Activated CD8-positive, alpha-beta T cell treated with anti-CD3 and anti-CD28 coated beads, Interleukin-2, amount 10 ng/mL, durations not matched to agents 7 days and 5 days (primary cell): ENCODE results near the gene USP35. TPM values are rescaled to one million over a fixed set of nuclear protein-coding genes. Genes with fewer than 3 reads are reported as not detected.

Experiments
- ATAC-seq: fragments of 150-1000 bp; cut with Tn5 transposase; one replicate; pipeline ENCODE4 v1.10.0; 2021; ENCODE audit warnings: moderate library complexity
- CTCF ChIA-PET: fragments of 350-600 bp; sonication (Branson Sonifier 250); formaldehyde crosslinking; loops from one replicate; lab custom pipeline; 2021; ENCODE audit warnings: antibody characterized with exemption; lab: Charles Lee
- POLR2A ChIA-PET: fragments of 350-600 bp; sonication (Branson Sonifier 250); formaldehyde crosslinking; loops from one replicate; lab custom pipeline; 2021; ENCODE audit warnings: antibody characterized with exemption; lab: Charles Lee
- DNase-seq: peaks from one replicate; pipeline ENCODE4 v3.0.0-alpha.2; 2020
- H3K27ac Mint-ChIP-seq: one replicate; pipeline ENCODE4 v1.8.0; 2021; ENCODE audit warnings: mild to moderate bottlenecking, mixed read lengths
- H3K27me3 Mint-ChIP-seq: one replicate; pipeline ENCODE4 v1.8.0; 2021; ENCODE audit warnings: low read depth, mixed read lengths
- H3K36me3 Mint-ChIP-seq: one replicate; pipeline ENCODE4 v1.8.0; 2021; ENCODE audit warnings: low read depth, mixed read lengths
- H3K4me1 Mint-ChIP-seq: one replicate; pipeline ENCODE4 v1.8.0; 2021; ENCODE audit warnings: low read depth, mixed read lengths
- H3K4me3 Mint-ChIP-seq: one replicate; pipeline ENCODE4 v1.8.0; 2021; ENCODE audit warnings: mild to moderate bottlenecking, mixed read lengths
- H3K9me3 Mint-ChIP-seq: one replicate; pipeline ENCODE4 v1.8.0; 2022; ENCODE audit warnings: mixed read lengths; ENCODE audit not compliant: insufficient read depth
- total RNA-seq, 2 experiments: library from RNA; stranded (reverse); gene quantifications; one replicate each; pipeline ENCODE4 v1.2.3, GENCODE V29; 2021

USP35 gene
- total RNA-seq, 2 experiments from 2014 or later: 11.9 to 12.8 TPM

DNA sequence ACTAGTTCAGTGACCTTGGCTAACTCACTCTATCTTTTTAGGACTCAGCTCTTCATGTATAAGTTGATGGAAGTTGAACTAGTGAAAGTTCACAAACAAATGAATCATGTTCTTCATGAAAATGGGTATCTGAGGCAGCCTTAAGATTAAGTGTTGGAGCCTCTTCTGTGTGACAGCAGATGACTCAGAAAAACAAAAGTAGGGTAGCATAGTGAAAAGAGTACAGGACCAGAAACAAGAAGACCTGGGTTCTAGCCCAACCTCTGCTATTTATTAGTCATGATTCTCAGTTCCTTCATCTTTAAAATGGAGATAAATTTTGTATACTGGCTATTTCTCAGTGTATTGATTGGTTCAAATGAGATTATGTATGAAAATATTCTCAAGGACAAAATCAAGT lies 60.2 kb downstream of the USP35 start:
- no peaks in the 10 kb centered on the region for H3K9me3 Mint-ChIP-seq
- ATAC-seq (no peak), DNase-seq (no peak)
- peaks cover 17% of the 10 kb centered on the region for H3K4me1 Mint-ChIP-seq
- CTCF ChIA-PET: interaction anchor here (1.5 kb wide), 1 partner anchor 21 kb away, joined by 6 read pairs; no protein-coding TSS in a partner anchor
- POLR2A ChIA-PET: no interaction called here
- H3K27ac Mint-ChIP-seq: no peak overlapping the region
- H3K27me3 Mint-ChIP-seq: peaks cover 2% of the 10 kb centered on the region
- no peak overlapping the region for H3K4me3 Mint-ChIP-seq
- H3K36me3 Mint-ChIP-seq: peaks cover 15% of the 10 kb centered on the region

DNA sequence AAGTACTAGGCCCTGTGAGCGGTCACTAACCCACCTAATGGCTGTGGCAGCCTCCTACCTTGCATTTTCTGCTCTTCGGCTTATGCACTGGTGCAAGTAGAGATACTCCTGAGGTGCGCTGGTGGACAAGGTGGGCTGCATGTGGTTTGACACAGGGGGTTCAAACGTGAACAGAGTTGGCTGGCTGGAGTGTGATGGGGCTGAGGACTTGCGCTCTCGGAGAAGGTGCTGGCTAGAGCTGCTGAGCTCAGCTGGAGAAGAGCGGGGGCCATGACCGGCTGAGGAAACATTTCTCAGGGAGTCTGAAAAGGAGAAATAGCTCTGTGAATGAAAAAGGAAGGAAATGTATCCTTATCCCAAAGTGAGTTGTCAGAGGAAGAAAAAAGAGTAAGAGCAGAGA lies 61.4 kb downstream of the USP35 start:
- Mint-ChIP-seq H3K4me1 (peaks cover 9% of the 10 kb centered on the region), H3K4me3 (no peak overlapping the region), H3K27me3 (peaks cover 2% of the 10 kb centered on the region), H3K36me3 (peaks cover 13% of the 10 kb centered on the region), H3K27ac (no peak overlapping the region), H3K9me3 (no peaks in the 10 kb centered on the region)
- POLR2A ChIA-PET: no interaction called here
- DNase-seq (no peak), ATAC-seq (no peak)
- CTCF ChIA-PET: no interaction called here

DNA sequence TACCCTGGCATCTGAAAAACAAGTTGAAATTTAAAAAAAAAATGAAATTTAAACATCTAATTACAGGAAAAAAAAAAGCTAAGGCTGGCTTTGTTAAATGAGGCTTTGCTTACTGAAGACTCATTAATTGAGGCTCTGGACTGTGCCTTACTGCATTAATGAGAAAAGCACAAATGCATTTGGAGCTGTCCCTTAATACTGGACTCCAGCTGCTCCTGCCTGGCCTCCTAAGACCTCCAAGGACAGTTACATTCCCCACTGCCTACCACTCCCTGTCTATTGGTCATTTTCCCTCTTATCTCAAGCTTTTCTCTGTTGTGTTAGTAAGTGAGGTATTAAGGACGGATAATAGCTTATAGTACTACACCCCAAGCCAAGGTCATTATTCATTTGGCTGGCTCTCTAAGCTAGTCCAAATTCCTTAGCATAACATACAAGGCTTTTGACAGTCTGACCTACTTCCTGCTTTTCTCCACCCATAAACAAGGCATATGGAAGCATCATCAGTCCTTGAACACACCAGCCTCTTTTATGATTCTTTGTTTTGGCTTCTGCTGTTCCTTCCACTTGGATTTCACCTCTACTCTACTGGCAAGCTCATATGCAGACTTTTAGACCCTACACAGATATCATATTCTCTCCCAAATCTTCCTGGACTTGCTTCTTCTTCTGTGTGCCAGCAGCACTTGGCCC lies 62.5 kb downstream of the USP35 start:
- H3K4me1 Mint-ChIP-seq: peaks cover 9% of the 10 kb centered on the region
- H3K27me3 Mint-ChIP-seq: peaks cover under 1% of the 10 kb centered on the region
- POLR2A ChIA-PET: no interaction called here
- H3K36me3 Mint-ChIP-seq: peaks cover 13% of the 10 kb centered on the region
- DNase-seq (no peak), ATAC-seq (no peak)
- no peak overlapping the region for H3K27ac Mint-ChIP-seq
- H3K4me3 Mint-ChIP-seq: no peak overlapping the region
- CTCF ChIA-PET: interaction anchor here (1.0 kb wide), 1 partner anchor 23 kb away, joined by 3 read pairs; no protein-coding TSS in a partner anchor
- H3K9me3 Mint-ChIP-seq: no peaks in the 10 kb centered on the region

- POLR2A ChIA-PET: no interaction called here
- no peak for ATAC-seq
- Mint-ChIP-seq H3K27me3 (no peaks in the 10 kb centered on the region), H3K27ac (no peak overlapping the region), H3K4me3 (no peak overlapping the region), H3K9me3 (no peaks in the 10 kb centered on the region), H3K36me3 (peaks cover 4% of the 10 kb centered on the region), H3K4me1 (peaks cover 9% of the 10 kb centered on the region)
- no peak for DNase-seq
- CTCF ChIA-PET: no interaction called here
These were observed 65.1 kb downstream of the USP35 start for GRCh38 chr11:78253797-78254196.

GRCh38 chr11:78254268-78254667 lies 65.5 kb downstream of the USP35 start:
- POLR2A ChIA-PET: no interaction called here

DNA sequence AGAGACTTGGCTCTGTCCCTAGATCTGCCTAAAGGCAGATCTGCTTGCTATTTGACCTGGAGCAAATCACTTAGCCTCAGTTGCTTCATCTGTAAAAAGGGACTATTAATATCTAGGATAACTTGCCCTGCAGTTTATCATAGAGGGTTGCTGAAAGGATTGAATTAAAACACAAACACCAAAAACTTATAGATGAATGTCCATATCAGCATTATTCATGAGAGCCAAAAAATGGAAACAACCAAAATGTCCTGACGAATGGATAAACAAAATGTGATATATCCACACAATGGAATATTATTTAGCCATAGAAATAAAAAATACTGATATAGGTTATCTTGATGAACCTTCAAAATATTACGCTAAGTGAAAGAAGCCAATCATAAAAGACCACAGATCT lies 67.2 kb downstream of the USP35 start:
- no peaks in the 10 kb centered on the region for H3K4me1 Mint-ChIP-seq
- H3K9me3 Mint-ChIP-seq: no peaks in the 10 kb centered on the region
- ChIA-PET CTCF (no interaction called here), POLR2A (no interaction called here)
- no peak overlapping the region for H3K27ac Mint-ChIP-seq
- ATAC-seq (no peak), DNase-seq (no peak)
- H3K36me3 Mint-ChIP-seq: no peaks in the 10 kb centered on the region
- no peaks in the 10 kb centered on the region for H3K27me3 Mint-ChIP-seq
- H3K4me3 Mint-ChIP-seq: no peak overlapping the region

More at GRCh38 chr11:78254268-78254667, 65.5 kb downstream of the USP35 start:
- DNase-seq (no peak), ATAC-seq (no peak)
- Mint-ChIP-seq H3K4me3 (no peak overlapping the region), H3K27ac (no peak overlapping the region), H3K27me3 (no peaks in the 10 kb centered on the region), H3K36me3 (peaks cover 1% of the 10 kb centered on the region), H3K9me3 (no peaks in the 10 kb centered on the region), H3K4me1 (peaks cover 9% of the 10 kb centered on the region)
- CTCF ChIA-PET: no interaction called here

GRCh38 chr11:78256962-78257361 lies 68.2 kb downstream of the USP35 start:
- Mint-ChIP-seq H3K36me3 (no peaks in the 10 kb centered on the region), H3K4me3 (no peak overlapping the region), H3K9me3 (no peaks in the 10 kb centered on the region), H3K4me1 (no peaks in the 10 kb centered on the region), H3K27me3 (no peaks in the 10 kb centered on the region), H3K27ac (no peak overlapping the region)
- DNase-seq (no peak), ATAC-seq (no peak)
- CTCF ChIA-PET: interaction anchor here (0.6 kb wide), 1 partner anchor 175 kb away, joined by 3 read pairs; no protein-coding TSS in a partner anchor
- POLR2A ChIA-PET: interaction anchor here (0.6 kb wide), 1 partner anchor 30 kb away, joined by 5 read pairs; no protein-coding TSS in a partner anchor

DNA sequence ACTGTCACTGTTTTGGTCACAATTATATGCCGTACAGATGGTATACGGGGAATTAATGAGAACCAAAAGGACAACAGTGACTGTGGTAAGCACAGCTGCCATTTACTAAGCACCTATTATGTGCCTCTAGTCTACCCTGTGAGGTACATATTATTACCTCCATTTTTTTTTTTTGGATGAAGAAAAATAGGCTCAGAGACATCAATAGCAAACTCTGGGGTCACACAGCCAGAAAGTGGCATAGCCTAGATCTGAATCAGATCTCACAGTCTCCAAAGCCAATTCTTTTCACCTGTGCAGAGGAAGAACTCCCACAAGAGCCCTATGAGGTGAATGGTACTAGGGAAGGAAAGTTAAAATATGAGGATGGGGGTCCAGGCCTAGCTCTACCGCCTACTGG lies 68.9 kb downstream of the USP35 start:
- ChIA-PET CTCF (interaction anchor here (0.6 kb wide), 1 partner anchor 174 kb away, joined by 3 read pairs; no protein-coding TSS in a partner anchor), POLR2A (no interaction called here)
- H3K27me3 Mint-ChIP-seq: no peaks in the 10 kb centered on the region
- no peak for ATAC-seq
- H3K9me3 Mint-ChIP-seq: no peaks in the 10 kb centered on the region
- no peak for DNase-seq
- no peak overlapping the region for H3K27ac Mint-ChIP-seq
- H3K4me1 Mint-ChIP-seq: no peaks in the 10 kb centered on the region
- H3K4me3 Mint-ChIP-seq: no peak overlapping the region
- no peaks in the 10 kb centered on the region for H3K36me3 Mint-ChIP-seq

GRCh38 chr11:78259777-78260487 lies 71.2 kb downstream of the USP35 start:
- no peak for ATAC-seq
- Mint-ChIP-seq H3K27ac (no peak overlapping the region), H3K36me3 (no peaks in the 10 kb centered on the region), H3K9me3 (no peaks in the 10 kb centered on the region), H3K27me3 (no peaks in the 10 kb centered on the region), H3K4me1 (no peaks in the 10 kb centered on the region), H3K4me3 (no peak overlapping the region)
- DNase-seq: no peak
- CTCF ChIA-PET: no interaction called here
- POLR2A ChIA-PET: no interaction called here

GRCh38 chr11:78261367-78261766 lies 72.6 kb downstream of the USP35 start:
- H3K36me3 Mint-ChIP-seq: no peaks in the 10 kb centered on the region
- ChIA-PET POLR2A (interaction anchor here (0.9 to 1.7 kb wide), 2 partner anchors 10 to 17 kb away, joined by 4 to 5 read pairs; no protein-coding TSS in a partner anchor), CTCF (interaction anchor here (0.8 kb wide), 1 partner anchor 33 kb away, joined by 5 read pairs; no protein-coding TSS in a partner anchor)
- H3K27me3 Mint-ChIP-seq: no peaks in the 10 kb centered on the region
- H3K4me1 Mint-ChIP-seq: peaks cover 2% of the 10 kb centered on the region
- ATAC-seq: no peak
- no peak overlapping the region for H3K27ac Mint-ChIP-seq
- DNase-seq: no peak
- H3K4me3 Mint-ChIP-seq: no peak overlapping the region
- no peaks in the 10 kb centered on the region for H3K9me3 Mint-ChIP-seq

DNA sequence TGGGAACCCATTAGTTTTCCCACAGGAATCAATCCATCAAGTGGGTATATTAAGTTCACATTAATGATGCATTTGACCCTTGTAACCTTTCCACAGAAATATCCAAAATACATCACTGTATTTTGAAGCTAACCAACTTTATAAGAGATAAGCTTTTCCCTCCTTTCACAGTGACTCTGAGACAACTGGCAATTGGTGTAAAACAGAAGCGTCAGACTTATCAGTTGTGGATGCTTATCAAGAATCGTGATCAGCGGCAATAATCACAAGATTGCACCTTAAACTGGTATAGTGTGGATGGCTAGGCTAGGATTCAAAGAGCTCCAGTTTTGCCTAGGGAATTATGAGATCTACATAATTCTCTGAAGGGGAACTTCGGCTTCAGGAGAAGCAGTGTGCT lies 73.1 kb downstream of the USP35 start:
- Mint-ChIP-seq H3K9me3 (no peaks in the 10 kb centered on the region), H3K27ac (no peak overlapping the region), H3K27me3 (peaks cover 2% of the 10 kb centered on the region), H3K4me1 (peaks cover 2% of the 10 kb centered on the region), H3K36me3 (no peaks in the 10 kb centered on the region), H3K4me3 (no peak overlapping the region)
- ATAC-seq: no peak
- ChIA-PET POLR2A (interaction anchor here (0.9 to 1.7 kb wide), 2 partner anchors 9 to 17 kb away, joined by 4 to 5 read pairs; no protein-coding TSS in a partner anchor), CTCF (interaction anchor here (0.8 to 1.5 kb wide), 2 partner anchors 33 to 303 kb away, joined by 5 read pairs; no protein-coding TSS in a partner anchor)
- DNase-seq: no peak

GRCh38 chr11:78262238-78262637 lies 73.5 kb downstream of the USP35 start:
- ChIA-PET POLR2A (interaction anchor here (0.9 to 1.7 kb wide), 2 partner anchors 9 to 18 kb away, joined by 4 to 5 read pairs; no protein-coding TSS in a partner anchor), CTCF (interaction anchor here (0.8 to 1.5 kb wide), 2 partner anchors 34 to 303 kb away, joined by 5 read pairs; no protein-coding TSS in a partner anchor)
- no peak overlapping the region for H3K27ac Mint-ChIP-seq
- ATAC-seq: no peak
- H3K27me3 Mint-ChIP-seq: peaks cover 2% of the 10 kb centered on the region
- H3K9me3 Mint-ChIP-seq: no peaks in the 10 kb centered on the region
- DNase-seq: no peak
- no peak overlapping the region for H3K4me3 Mint-ChIP-seq
- no peaks in the 10 kb centered on the region for H3K36me3 Mint-ChIP-seq
- peaks cover 2% of the 10 kb centered on the region for H3K4me1 Mint-ChIP-seq
